HT-29 (cell line): ENCODE data around the gene PDK2. TPM values are rescaled to one million over a fixed set of nuclear protein-coding genes. Genes with fewer than 3 reads are reported as not detected.
A peak's percentile ranks its signal among the peaks of the same experiment; 100 is the strongest.

Experiments
- DNase-seq: peaks from one replicate; pipeline ENCODE4 v3.0.0-alpha.2; 2015; ENCODE audit warnings: low spot score
- total RNA-seq: library from RNA; depleted of rRNA; stranded (reverse); fragments of >200 nt; shearing (Covaris generic); gene quantifications from 2 replicates; pipeline ENCODE4 v1.2.3, GENCODE V29; 2014

PDK2 gene
- total RNA-seq, 1 experiment from 2014 or later: 31.9 TPM

GRCh38 chr17:50078430-50078829 is 16.7 kb upstream of the PDK2 start:
- no peak for DNase-seq

GRCh38 chr17:50079334-50080095 is 15.6 kb upstream of the PDK2 start:
- peak; percentile 83 for DNase-seq

GRCh38 chr17:50080096-50080480 is 15.1 kb upstream of the PDK2 start:
- no peak for DNase-seq

GRCh38 chr17:50080827-50081226 is 14.3 kb upstream of the PDK2 start:
- DNase-seq: no peak

GRCh38 chr17:50081757-50082156 is 13.4 kb upstream of the PDK2 start:
- no peak for DNase-seq

GRCh38 chr17:50087246-50087911 is 7.8 kb upstream of the PDK2 start:
- peak; percentile 81 for DNase-seq

GRCh38 chr17:50087912-50088405 is 7.2 kb upstream of the PDK2 start:
- no peak for DNase-seq

- DNase-seq: no peak
These were observed 6.0 kb upstream of the PDK2 start for GRCh38 chr17:50088952-50089825.

GRCh38 chr17:50090071-50090470 is 5.1 kb upstream of the PDK2 start:
- DNase-seq: no peak

GRCh38 chr17:50090971-50091917 is 3.9 kb upstream of the PDK2 start:
- no peak for DNase-seq

- DNase-seq: no peak
These were observed 3.2 kb upstream of the PDK2 start for GRCh38 chr17:50091918-50092285.

GRCh38 chr17:50093246-50093645 is 1.9 kb upstream of the PDK2 start:
- no peak for DNase-seq

GRCh38 chr17:50093807-50094206 is 1.3 kb upstream of the PDK2 start:
- no peak for DNase-seq

GRCh38 chr17:50094243-50094752 is 853 bp upstream of the PDK2 start:
- peak; percentile 96 for DNase-seq

- no peak for DNase-seq
These were observed 481 bp downstream of the PDK2 start for GRCh38 chr17:50095626-50096037.

GRCh38 chr17:50096092-50096491 is 941 bp downstream of the PDK2 start:
- no peak for DNase-seq

GRCh38 chr17:50096758-50097157 is 1.6 kb downstream of the PDK2 start:
- DNase-seq: no peak

- DNase-seq: no peak
These were observed 2.3 kb downstream of the PDK2 start for GRCh38 chr17:50097455-50097854.

GRCh38 chr17:50097926-50098325 is 2.8 kb downstream of the PDK2 start:
- no peak for DNase-seq

- no peak for DNase-seq
These were observed 3.4 kb downstream of the PDK2 start for GRCh38 chr17:50098583-50098982.

- no peak for DNase-seq
These were observed 3.9 kb downstream of the PDK2 start for GRCh38 chr17:50099003-50099402.
